HEK293T (cell line): ENCODE results near the gene PLA2G4D.

Experiments used
- CTCF ChIA-PET: fragments of 350-600 bp; formaldehyde crosslinking; extraction: SDS; loops from one replicate; lab custom pipeline; 2021; ENCODE audit warnings: antibody characterized with exemption, inconsistent platforms; lab: Yijun Ruan, JAX
- POLR2A ChIA-PET: fragments of 350-600 bp; formaldehyde crosslinking; extraction: SDS; loops from one replicate; lab custom pipeline; 2020; ENCODE audit warnings: antibody characterized with exemption, inconsistent platforms; lab: Yijun Ruan, JAX
- DNase-seq: peaks from one replicate; pipeline ENCODE4 v3.0.0; 2012; ENCODE audit warnings: mixed read lengths; ENCODE audit errors: extremely low spot score
- ARNT ChIP-seq: fragments of 450-650 bp; IDR thresholded peaks from 2 replicates; pipeline ENCODE4 v1.6.1; 2017; ENCODE audit warnings: mild to moderate bottlenecking
- BHLHE40 ChIP-seq: fragments of 450-650 bp; IDR thresholded peaks from 2 replicates; pipeline ENCODE4 v1.6.1; 2016; ENCODE audit warnings: mild to moderate bottlenecking, moderate library complexity, borderline replicate concordance
- CTBP1 ChIP-seq: fragments of 450-650 bp; IDR thresholded peaks from 2 replicates; pipeline ENCODE4 v1.6.1; 2016; ENCODE audit warnings: borderline replicate concordance
- ELF4 ChIP-seq: fragments of 450-650 bp; IDR thresholded peaks from 2 replicates; pipeline ENCODE4 v1.6.1; 2017; ENCODE audit warnings: antibody characterized with exemption
- FOXA1 ChIP-seq: fragments of 450-650 bp; IDR thresholded peaks from 2 replicates; pipeline ENCODE4 v1.6.1; 2016; ENCODE audit warnings: mild to moderate bottlenecking
- FOXK2 ChIP-seq: fragments of 450-650 bp; IDR thresholded peaks from 2 replicates; pipeline ENCODE4 v1.6.1; 2016; ENCODE audit warnings: mild to moderate bottlenecking
- FOXM1 ChIP-seq: fragments of 450-650 bp; IDR thresholded peaks from 2 replicates; pipeline ENCODE4 v1.6.1; 2017; ENCODE audit warnings: mild to moderate bottlenecking, borderline replicate concordance
- HDGF ChIP-seq: fragments of 450-650 bp; IDR thresholded peaks from 2 replicates; pipeline ENCODE4 v1.6.1; 2017; ENCODE audit warnings: antibody characterized with exemption, borderline replicate concordance
- L3MBTL2 ChIP-seq: fragments of 450-650 bp; conservative IDR thresholded peaks from 2 replicates; pipeline ENCODE4 v1.6.1; 2016; ENCODE audit warnings: mild to moderate bottlenecking
- LEF1 ChIP-seq: fragments of 450-650 bp; IDR thresholded peaks from 2 replicates; pipeline ENCODE4 v1.6.1; 2017; ENCODE audit warnings: mild to moderate bottlenecking, borderline replicate concordance
- NFRKB ChIP-seq: fragments of 450-650 bp; IDR thresholded peaks from 2 replicates; pipeline ENCODE4 v1.6.1; 2016; ENCODE audit warnings: mild to moderate bottlenecking, moderate library complexity
- SP1 ChIP-seq: fragments of 450-650 bp; IDR thresholded peaks from 2 replicates; pipeline ENCODE4 v1.6.1; 2017
- SUZ12 ChIP-seq: fragments of 450-650 bp; IDR thresholded peaks from 2 replicates; pipeline ENCODE4 v1.6.1; 2016; ENCODE audit warnings: mild to moderate bottlenecking
- TARDBP ChIP-seq: fragments of 450-650 bp; IDR thresholded peaks from 2 replicates; pipeline ENCODE4 v1.6.1; 2016
- ZNF384 ChIP-seq: fragments of 450-650 bp; IDR thresholded peaks from 2 replicates; pipeline ENCODE4 v1.6.1; 2016
- TF ChIP-seq, protein P1 (sequence below): fragments of 450-650 bp; IDR thresholded peaks from 2 replicates; pipeline ENCODE4 v1.6.1; 2016

The PLA2G4D gene

DNA sequence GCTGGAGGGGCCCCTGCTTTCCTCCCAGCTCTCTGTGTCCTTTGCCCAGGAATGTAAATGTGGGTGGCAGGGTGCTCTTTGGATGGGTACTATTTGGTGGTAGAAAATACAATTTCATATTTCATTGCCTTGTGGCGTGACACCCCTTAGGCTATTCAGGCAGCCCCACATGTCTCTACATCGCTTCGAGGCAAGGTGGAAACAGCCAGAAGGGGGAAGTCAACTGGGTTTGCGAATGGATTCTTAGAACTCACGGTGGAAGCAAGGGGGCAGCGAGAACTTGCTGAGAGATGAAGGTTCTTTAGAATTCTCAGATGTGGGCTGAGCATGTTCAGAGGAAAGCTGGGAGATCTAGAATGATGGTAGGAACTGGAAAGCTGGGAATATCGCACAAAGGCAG is 25.3 kb downstream of the PLA2G4D start:
- no peak for DNase-seq
- CTCF ChIA-PET: interaction anchor here (1.2 kb wide), 1 partner anchor 15 kb away, joined by 5 read pairs; no protein-coding TSS in a partner anchor
- no peak for TF ChIP-seq FOXM1
- no peak for TF ChIP-seq L3MBTL2
- no peak for TF ChIP-seq LEF1
- no peak for TF ChIP-seq FOXA1
- TF ChIP-seq TARDBP: no peak
- no peak for TF ChIP-seq SP1
- no peak for TF ChIP-seq SUZ12
- no peak for TF ChIP-seq FOXK2
- no peak for TF ChIP-seq ZNF384
- TF ChIP-seq BHLHE40: no peak
- TF ChIP-seq CTBP1: no peak
- no peak for TF ChIP-seq ARNT
- no peak for TF ChIP-seq NFRKB
- TF ChIP-seq ELF4: no peak
- TF ChIP-seq HDGF: no peak
- POLR2A ChIA-PET: no interaction called here

DNA sequence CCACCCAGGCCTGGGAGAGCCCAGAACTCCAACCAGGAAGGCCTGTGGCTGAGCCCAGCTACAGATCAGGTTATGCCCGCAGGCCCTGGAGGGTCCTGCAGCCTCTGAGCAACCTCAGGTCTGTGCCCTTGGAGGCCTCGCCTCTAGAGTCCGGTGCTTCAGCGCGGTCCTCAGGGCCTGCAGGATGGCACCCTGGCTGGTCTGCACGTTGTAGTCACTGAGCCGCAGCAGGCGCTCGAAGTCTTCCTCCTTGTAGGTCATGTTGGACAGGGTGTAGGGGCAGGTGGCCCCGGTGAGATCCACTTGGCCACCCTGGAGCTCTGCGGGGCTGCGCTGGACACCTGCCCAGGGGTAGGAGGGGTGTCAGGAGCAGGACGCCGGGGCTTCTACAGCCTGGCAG is 25.8 kb downstream of the PLA2G4D start:
- CTCF ChIA-PET: interaction anchor here (0.8 kb wide), 1 partner anchor 17 kb away, joined by 3 read pairs; no protein-coding TSS in a partner anchor
- no peak for DNase-seq
- POLR2A ChIA-PET: no interaction called here
- TF ChIP-seq TARDBP (no peak), NFRKB (no peak), SUZ12 (no peak), FOXA1 (no peak)

DNA sequence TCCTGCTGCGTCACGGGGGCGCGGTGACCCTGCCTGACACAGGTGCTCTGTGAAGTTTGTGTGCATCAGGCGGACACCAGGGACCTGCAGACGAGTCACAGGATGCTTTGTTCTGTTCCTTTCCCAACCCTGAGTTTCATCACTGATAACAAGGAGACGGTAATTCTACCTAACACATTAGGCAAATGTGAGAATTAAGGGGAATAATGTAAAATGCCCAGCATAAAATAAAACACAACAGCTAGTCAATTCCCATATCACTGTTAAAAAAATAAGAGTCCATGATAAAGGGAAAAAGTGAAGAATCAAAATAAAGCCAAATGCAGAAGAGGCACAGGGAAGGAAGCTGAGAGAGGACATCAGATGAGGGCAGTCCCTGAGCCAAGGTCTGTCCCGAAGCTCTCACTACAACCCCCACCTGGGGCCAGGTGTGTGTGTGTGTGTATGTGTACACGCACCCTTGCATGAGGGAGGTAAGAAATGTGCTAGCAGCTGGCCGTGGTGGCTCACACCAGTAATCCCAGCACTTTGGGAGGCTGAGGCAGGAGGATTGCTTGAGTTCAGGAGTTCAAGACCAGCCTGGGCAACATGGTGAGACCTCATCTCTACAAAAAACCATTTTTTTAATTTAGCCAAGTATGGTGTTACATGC is 27.5 kb downstream of the PLA2G4D start:
- TF ChIP-seq SP1 (no peak), BHLHE40 (no peak), ARNT (no peak), ZNF384 (no peak), SUZ12 (no peak), HDGF (no peak), L3MBTL2 (no peak), FOXA1 (no peak)
- TF ChIP-seq, protein P1, sequence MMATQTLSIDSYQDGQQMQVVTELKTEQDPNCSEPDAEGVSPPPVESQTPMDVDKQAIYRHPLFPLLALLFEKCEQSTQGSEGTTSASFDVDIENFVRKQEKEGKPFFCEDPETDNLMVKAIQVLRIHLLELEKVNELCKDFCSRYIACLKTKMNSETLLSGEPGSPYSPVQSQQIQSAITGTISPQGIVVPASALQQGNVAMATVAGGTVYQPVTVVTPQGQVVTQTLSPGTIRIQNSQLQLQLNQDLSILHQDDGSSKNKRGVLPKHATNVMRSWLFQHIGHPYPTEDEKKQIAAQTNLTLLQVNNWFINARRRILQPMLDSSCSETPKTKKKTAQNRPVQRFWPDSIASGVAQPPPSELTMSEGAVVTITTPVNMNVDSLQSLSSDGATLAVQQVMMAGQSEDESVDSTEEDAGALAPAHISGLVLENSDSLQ: no peak
- ChIA-PET POLR2A (no interaction called here), CTCF (interaction anchor here (0.6 to 0.9 kb wide), 5 partner anchors 12 to 516 kb away, joined by 3 read pairs; no protein-coding TSS in a partner anchor)
- DNase-seq: no peak

DNA sequence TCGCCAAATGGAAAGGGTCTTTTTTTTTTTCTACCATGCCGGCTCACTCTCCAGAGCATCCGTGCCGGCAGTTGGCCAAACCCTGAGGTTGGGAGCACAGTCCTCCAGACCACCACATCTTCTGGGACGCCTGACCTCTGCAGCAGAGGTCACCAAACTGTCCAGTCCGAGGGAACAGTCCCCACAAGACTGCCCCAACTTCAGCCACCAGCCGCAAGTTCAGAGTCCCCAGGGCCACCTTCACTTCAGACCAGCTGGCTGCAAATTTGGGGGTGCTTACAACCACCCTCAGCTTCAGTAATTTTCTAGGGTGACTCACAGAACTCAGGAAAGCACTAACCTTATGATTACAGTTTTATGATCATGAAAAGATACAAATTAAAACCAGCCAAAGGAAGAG is 28.9 kb downstream of the PLA2G4D start:
- CTCF ChIA-PET: no interaction called here
- POLR2A ChIA-PET: no interaction called here
- TF ChIP-seq SP1 (no peak), HDGF (no peak), L3MBTL2 (no peak), FOXM1 (no peak), NFRKB (no peak), BHLHE40 (no peak), SUZ12 (no peak), ZNF384 (no peak), ELF4 (no peak), LEF1 (no peak), CTBP1 (no peak)
- TF ChIP-seq, protein P1: no peak
- DNase-seq: no peak

DNA sequence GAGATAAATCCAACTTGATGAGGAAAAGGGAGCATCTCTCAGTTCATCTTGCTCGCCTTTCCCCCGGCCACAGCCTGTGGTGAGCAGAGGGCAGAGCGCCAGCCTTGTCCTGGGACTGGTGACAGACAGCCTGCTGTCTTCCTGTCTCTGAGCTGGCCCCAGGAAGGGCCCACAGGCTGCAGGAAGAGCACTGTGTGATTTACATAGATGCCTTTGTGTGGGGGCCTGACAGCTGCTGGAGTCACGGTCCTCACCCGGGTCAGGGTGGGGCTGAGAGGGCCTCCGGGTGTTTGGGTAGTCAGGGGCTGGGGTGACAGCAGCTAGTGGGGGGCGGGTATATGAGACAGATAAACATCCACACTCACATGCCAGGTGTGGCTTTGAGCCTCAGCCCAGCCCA is 29.3 kb downstream of the PLA2G4D start:
- ChIA-PET POLR2A (no interaction called here), CTCF (no interaction called here)
- DNase-seq: no peak
- TF ChIP-seq BHLHE40: no peak
- TF ChIP-seq TARDBP: no peak
- TF ChIP-seq ELF4: no peak
- TF ChIP-seq FOXK2: no peak
- no peak for TF ChIP-seq FOXA1
- no peak for TF ChIP-seq SP1
- TF ChIP-seq, protein P1: no peak
- TF ChIP-seq ARNT: no peak
- TF ChIP-seq SUZ12: no peak
- TF ChIP-seq LEF1: no peak
- no peak for TF ChIP-seq L3MBTL2
- TF ChIP-seq ZNF384: no peak
- TF ChIP-seq CTBP1: no peak

DNA sequence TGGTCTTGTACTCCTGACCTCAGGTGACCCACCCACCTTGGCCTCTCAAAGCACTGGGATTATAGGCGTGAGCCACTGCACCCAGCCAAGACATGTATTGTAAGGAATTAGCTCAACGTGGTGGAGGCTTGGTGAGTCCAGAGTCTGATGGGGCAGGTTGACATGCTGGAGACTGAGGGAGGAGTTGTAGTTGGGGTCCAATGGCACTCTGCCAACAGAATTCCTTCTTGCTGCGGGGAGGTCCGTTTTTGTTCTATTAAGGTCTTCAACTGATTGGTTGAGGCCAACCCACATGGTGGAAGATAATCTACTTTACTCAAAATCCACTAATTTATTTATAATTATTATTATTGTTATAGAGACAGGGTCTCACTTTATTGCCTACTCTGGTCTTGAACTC is 30.1 kb downstream of the PLA2G4D start:
- CTCF ChIA-PET: interaction anchor here (0.7 kb wide), 1 partner anchor 85 kb away, joined by 3 read pairs; no protein-coding TSS in a partner anchor
- POLR2A ChIA-PET: no interaction called here
- TF ChIP-seq FOXM1: no peak
- DNase-seq: no peak
